Bronchial epithelial cell (primary cell): ENCODE data around the gene RAB11FIP5. TPM values are rescaled to one million over a fixed set of nuclear protein-coding genes. Genes with fewer than 3 reads are reported as not detected.
A peak's percentile ranks its signal among the peaks of the same experiment; 100 is the strongest.

Source experiments
- DNase-seq: peaks from one replicate; pipeline ENCODE4 v3.0.0-alpha.2; 2010; ENCODE audit warnings: low read depth
- FAIRE-seq: peaks from 2 replicates; lab custom pipeline; 2011; peaks lifted over from hg19 to GRCh38; lab: Jason Lieb, UNC
- H3K27me3 ChIP-seq: 2 replicates; pipeline ENCODE4 v1.5.1; 2011; ENCODE audit warnings: low read length; ENCODE audit not compliant: control insufficient read depth, insufficient read depth
- H3K36me3 ChIP-seq: 2 replicates; pipeline ENCODE4 v1.5.1; 2011; ENCODE audit warnings: low read length; ENCODE audit not compliant: control insufficient read depth, insufficient read depth
- H3K4me3 ChIP-seq: 2 replicates; pipeline ENCODE4 v1.5.1; 2011; ENCODE audit warnings: mild to moderate bottlenecking, low read depth, low read length, control low read depth
- CTCF ChIP-seq: IDR thresholded peaks from 2 replicates; pipeline ENCODE4 v1.5.1; 2011; ENCODE audit warnings: mild to moderate bottlenecking, moderate library complexity, low read length, control low read depth, inconsistent platforms; ENCODE audit not compliant: insufficient read depth, severe bottlenecking
- total RNA-seq: library from RNA; depleted of rRNA; stranded (reverse); fragments of >200 nt; gene quantifications from 2 replicates; pipeline ENCODE4 v1.2.1, GENCODE V29; 2014

Gene RAB11FIP5
- total RNA-seq, 1 donor from 2014 or later, result 19.5 TPM

GRCh38 chr2:73104933-73105332, 7.8 kb downstream of the RAB11FIP5 start:
- H3K4me3 ChIP-seq, result no peak overlapping the region
- FAIRE-seq, result no peak
- no peaks in the 10 kb centered on the region for H3K27me3 ChIP-seq
- no peak for TF ChIP-seq CTCF
- peaks cover 2% of the 10 kb centered on the region for H3K36me3 ChIP-seq
- no peak for DNase-seq

DNA sequence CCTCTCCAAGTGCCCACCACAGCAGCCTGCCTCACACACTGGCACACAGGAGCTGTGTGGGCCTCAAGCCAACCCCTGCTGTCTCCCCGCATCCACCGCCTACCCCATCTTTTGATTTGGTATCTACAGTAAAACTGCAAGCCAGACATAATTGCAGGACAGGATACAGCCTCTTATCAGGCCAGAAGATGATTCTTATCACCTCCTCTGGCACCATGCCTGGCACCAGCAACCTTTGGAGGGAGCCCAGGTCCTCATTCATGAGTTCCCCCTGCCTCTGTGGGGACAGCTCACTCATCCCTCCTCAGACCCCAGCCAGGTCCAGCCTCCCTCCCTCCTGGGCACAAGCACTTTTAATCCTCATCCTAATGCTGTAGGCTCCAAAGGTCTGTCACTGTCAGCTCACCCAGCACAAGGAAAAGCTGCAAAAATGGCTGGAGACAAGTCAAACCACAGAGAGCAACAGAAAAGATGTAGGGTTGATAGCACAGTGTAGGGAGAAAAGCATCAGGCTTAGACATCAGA, 9.7 kb downstream of the RAB11FIP5 start:
- no peak for TF ChIP-seq CTCF
- no peak for DNase-seq
- no peak for FAIRE-seq
- Histone ChIP-seq H3K27me3 (no peaks in the 10 kb centered on the region), H3K4me3 (no peak overlapping the region), H3K36me3 (peaks cover 2% of the 10 kb centered on the region)

DNA sequence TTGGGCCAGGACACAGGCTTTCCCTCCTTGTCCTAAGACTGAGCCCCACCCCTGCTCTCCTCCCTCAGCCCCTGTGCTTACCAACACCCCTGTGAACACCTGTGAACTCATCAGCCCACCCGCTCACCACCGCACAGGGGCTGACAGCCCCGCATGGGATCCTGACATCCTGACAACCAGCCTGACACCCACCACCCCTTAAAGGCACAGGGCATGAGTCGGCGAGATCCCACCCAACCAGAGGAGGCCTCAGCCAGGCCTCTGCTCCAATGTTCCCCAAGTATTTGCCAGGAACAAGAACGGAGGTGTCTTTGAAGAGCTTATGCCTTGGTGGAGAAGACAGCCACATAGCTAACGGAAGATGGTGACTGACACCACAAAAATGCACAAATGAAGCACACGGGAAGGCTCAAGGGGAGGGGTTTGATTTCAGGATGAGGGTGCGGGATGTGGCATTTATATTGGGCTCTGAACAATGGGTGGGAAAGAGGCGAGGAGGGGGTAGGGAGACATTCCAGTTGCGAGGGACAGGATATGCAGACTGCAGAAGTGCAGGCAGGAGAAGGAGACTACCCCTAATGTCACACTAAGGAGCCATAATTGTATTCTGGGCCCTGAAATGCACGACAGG, 11.0 kb downstream of the RAB11FIP5 start:
- H3K27me3 ChIP-seq, result no peaks in the 10 kb centered on the region
- no peak overlapping the region for H3K4me3 ChIP-seq
- no peak for DNase-seq
- peaks cover 2% of the 10 kb centered on the region for H3K36me3 ChIP-seq
- FAIRE-seq, result no peak
- TF ChIP-seq CTCF, result no peak

DNA sequence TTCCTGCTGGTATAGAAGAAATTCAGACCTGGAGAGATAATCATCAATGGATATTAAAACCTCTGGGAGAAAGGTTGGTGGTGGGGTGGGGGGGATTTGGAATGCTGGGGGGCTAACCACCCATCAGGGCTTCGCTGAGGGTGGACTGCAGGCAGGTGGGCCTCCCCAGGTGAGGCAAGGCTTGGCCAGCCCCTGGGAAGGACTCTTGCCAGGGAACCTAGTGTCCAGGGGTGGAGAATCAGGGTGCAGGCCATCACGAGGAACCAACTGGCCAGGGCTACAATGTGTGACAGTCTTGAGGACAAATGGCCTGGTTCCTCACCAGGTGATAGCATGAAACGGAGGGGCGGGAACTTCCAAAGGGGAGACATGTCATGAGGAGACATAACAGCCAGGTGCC, 11.8 kb downstream of the RAB11FIP5 start:
- no peak for FAIRE-seq
- H3K4me3 ChIP-seq, result no peak overlapping the region
- TF ChIP-seq CTCF, result no peak
- DNase-seq, result no peak
- peaks cover 2% of the 10 kb centered on the region for H3K36me3 ChIP-seq
- H3K27me3 ChIP-seq, result no peaks in the 10 kb centered on the region

GRCh38 chr2:73099486-73099885, 13.3 kb downstream of the RAB11FIP5 start:
- no peak for DNase-seq
- H3K36me3 ChIP-seq, result peaks cover 2% of the 10 kb centered on the region

More at GRCh38 chr2:73099486-73099885, 13.3 kb downstream of the RAB11FIP5 start:
- H3K27me3 ChIP-seq, result no peaks in the 10 kb centered on the region
- TF ChIP-seq CTCF, result no peak
- no peak overlapping the region for H3K4me3 ChIP-seq
- peak; percentile 40 for FAIRE-seq
